ENCODE results near the gene TM2D3.
"Not testable (repeated sequence)": the region's sequence is repeated elsewhere in the genome, so short reads cannot be mapped to it uniquely, and the experiment has no call there.

Gene TM2D3

DNA sequence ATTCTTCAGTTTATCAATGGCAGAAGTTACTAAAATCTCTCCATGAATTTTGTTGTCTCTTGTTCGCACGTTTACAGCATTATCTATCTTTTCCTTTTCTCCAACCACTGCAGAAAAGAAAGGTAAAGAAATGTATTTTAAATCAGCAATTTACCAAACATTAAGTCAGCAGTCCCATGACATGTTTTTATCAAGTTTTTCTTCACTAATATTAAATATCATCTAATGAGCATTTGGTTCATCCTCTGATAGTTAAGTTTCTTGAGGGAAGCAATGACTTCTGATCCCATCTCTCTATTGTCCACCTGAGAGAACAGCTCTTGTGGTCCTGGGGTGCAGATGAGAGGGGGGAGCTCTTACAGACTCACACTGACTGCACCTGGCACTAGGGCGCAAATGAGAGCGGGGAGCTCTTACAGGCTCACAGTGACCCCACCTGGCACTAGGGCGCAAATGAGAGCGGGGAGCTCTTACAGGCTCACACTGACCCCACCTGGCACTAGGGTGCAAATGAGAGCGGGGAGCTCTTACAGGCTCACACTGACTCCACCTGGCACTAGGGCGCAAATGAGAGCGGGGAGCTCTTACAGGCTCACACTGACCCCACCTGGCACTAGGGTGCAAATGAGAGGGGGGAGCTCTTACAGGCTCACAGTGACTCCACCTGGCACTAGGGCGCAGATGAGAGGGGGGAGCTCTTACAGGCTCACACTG is 2.6 kb upstream of the TM2D3 start:
- DNase-seq: peak; percentile 42

DNA sequence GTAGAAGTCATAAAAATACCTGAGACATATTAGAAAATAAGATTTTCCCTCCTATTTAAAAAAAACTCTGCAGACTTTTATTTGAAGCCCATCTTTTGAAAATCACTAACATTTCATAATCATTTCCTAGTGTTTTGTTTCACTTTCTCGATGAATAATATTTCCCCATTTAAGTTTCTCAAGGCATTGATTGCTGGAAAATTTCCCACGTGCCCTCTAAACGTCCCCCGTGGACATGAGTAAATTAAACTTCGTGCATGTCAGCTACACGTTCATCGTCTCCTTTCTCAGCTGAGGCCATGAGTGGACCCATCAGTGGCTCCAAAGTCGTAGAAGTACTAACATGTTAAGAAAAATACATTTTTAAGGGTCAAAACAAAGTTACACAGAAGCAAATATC is 2.0 kb upstream of the TM2D3 start:
- no peak for DNase-seq

- DNase-seq: peak; percentile 72
Observed at GRCh38 chr15:101652786-101653430, 727 bp upstream of the TM2D3 start.

GRCh38 chr15:101651554-101652097 is 555 bp downstream of the TM2D3 start:
- peak; percentile 79 for DNase-seq

DNA sequence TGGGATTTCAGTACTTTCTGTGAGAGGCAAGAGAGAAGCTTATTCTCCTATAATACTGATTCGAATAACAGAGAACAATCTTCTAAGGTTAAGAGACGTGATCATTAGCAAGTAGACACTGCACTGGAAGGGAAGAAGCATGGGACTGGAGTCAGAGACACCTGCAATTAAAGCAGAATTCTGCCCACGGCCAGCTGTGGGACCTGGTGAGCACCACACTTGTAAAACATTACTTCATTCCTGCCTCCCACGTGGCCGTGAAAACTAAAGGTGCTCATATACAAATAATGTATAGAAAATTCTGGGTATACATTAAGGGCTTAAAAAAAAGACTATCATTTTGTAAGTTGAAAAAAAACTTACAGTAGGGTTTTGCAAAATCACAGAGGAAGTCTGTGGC is 2.0 kb downstream of the TM2D3 start:
- peak; percentile 12 for DNase-seq

- no peak for DNase-seq
Observed at GRCh38 chr15:101648356-101648755, 3.8 kb downstream of the TM2D3 start.

DNA sequence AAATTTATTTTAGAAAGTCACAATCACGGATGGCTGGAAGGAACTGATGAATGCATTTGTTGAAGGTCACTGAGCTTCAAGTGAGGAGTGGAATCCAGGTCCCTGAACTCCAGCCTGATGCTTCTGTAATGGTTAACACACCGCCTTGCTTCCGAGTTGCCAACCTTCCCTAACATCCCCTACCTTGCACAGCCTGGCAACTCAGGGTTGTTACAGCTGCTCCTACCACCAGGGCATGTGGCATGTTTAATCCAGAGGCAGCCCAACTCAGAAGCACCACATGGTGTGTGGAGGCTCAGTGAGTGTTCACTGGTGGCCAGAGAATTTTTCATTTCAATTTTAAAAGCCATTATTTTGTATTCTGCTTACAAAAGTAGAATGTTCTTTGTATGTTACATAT is 4.9 kb downstream of the TM2D3 start:
- DNase-seq: no peak

DNA sequence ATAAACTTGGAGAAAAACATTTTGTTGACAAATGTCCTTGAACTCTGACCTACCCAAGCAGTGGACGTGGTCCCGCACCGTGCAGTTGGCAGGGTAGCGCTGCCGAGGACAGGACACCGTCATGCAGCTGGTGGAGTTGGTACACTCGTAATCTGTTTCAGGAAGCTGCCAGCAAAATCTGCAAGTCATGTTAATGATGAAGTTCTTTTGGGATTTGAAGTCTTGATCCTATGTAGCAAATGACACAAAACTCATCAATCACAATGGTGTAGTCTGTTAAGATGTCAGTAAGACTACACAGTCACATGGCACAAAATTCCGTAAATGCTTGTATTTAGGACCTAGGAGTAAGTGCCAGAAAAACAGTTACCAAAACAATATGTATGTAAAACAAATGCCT is 5.5 kb downstream of the TM2D3 start:
- DNase-seq: no peak

- peak; percentile 26 for DNase-seq
Observed at GRCh38 chr15:101642361-101642760, 9.8 kb downstream of the TM2D3 start.

DNA sequence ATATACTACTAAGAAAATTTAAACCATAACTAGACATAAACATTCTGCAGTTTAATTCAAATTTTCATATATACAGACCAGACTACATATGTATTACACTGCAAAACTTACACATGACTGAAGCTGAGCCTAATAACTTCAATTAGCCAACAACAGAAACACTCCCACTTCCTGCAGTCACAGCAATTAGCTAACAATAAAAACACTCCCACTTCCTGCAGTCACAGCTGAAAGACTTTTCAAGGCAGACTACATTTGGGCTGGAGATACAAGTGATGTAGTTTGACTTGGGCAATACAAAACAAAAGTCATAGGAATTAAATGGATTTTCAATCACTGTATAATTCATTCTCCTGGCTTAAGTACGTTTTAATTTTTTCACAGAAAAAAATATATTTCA is 10.3 kb downstream of the TM2D3 start:
- peak; percentile 84 for DNase-seq

- DNase-seq: peak; percentile 72
Observed at GRCh38 chr15:101641129-101641764, 10.9 kb downstream of the TM2D3 start.

DNA sequence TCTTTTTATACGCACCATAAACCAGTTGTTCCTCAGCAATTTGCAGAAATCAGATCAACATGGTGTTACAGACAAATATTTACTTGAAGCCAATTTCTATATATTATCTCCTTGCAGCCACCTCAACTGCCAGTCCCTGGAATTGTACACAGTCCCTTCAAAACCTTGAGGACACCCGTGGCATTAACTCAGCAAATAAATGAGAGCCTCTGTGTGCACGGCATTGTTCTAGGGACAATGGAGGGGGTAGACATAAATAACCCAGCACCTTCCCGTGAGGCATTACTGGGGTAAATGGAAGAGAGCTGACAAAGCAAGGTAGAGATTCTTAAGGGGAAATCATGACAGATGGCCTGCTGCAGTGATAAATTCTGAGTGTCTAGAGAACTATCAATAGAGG is 12.5 kb downstream of the TM2D3 start:
- peak; percentile 63 for DNase-seq

DNA sequence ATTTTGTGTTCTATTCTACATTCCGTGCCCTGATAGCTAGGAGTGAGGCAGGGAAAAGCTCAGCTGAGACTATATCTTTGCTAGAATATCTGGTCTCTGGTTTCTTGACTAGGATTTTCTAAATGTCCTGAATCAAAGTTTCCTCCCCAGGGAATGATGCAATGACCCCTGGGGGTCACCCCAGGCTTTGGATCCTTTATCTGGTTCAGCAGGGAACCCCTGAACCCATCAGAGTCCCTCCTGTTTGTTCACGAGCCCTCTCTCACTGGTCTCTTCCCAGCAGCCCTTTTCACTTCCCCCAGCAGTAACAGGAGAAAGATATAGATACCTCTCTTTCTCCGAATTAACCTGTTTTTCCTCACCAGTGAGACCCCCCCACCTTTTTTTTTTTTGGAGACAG is 14.3 kb downstream of the TM2D3 start:
- DNase-seq: no peak

GRCh38 chr15:101637516-101637915 is 14.7 kb downstream of the TM2D3 start:
- no peak for DNase-seq

- no peak for DNase-seq
Observed at GRCh38 chr15:101637038-101637437, 15.1 kb downstream of the TM2D3 start.

GRCh38 chr15:101635944-101636727 is 16.0 kb downstream of the TM2D3 start:
- no peak for DNase-seq

DNA sequence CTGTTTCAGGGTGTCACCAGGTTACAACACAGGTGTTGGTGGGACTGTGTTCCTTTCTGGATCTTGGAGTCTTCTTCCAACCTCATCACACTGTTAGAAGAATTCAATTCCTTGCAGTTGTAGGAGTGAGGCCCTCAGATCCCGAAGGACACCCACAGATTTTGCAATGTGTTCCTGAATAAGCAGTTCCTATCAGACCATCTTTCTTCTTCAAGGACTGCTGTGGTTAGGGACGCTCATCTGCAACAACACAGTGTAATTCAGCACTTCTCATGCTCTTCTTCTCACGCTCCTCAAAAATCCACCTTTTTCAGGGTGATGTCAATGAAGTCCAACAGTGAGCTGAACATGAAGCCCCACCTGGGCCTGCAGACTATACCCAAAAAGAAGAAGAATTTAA is 18.8 kb downstream of the TM2D3 start:
- DNase-seq: no peak

DNA sequence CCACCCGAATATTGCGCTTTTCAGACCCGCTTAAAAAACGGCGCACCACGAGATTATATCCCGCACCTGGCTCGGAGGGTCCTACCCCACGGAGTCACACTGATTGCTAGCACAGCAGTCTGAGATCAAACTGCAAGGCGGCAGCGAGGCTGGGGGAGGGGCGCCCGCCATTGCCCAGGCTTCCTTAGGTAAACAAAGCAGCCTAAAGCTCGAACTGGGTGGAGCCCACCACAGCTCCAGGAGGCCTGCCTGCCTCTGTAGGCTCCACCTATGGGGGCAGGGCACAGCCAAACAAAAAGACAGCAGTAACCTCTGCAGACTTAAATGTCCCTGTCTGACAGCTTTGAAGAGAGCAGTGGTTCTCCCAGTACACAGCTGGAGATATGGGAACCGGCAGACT is 25.5 kb downstream of the TM2D3 start:
- DNase-seq: not testable (repeated sequence)

- no peak for DNase-seq
Observed at GRCh38 chr15:101625980-101626379, 26.2 kb downstream of the TM2D3 start.

- no peak for DNase-seq
Observed at GRCh38 chr15:101625184-101625583, 27.0 kb downstream of the TM2D3 start.

DNA sequence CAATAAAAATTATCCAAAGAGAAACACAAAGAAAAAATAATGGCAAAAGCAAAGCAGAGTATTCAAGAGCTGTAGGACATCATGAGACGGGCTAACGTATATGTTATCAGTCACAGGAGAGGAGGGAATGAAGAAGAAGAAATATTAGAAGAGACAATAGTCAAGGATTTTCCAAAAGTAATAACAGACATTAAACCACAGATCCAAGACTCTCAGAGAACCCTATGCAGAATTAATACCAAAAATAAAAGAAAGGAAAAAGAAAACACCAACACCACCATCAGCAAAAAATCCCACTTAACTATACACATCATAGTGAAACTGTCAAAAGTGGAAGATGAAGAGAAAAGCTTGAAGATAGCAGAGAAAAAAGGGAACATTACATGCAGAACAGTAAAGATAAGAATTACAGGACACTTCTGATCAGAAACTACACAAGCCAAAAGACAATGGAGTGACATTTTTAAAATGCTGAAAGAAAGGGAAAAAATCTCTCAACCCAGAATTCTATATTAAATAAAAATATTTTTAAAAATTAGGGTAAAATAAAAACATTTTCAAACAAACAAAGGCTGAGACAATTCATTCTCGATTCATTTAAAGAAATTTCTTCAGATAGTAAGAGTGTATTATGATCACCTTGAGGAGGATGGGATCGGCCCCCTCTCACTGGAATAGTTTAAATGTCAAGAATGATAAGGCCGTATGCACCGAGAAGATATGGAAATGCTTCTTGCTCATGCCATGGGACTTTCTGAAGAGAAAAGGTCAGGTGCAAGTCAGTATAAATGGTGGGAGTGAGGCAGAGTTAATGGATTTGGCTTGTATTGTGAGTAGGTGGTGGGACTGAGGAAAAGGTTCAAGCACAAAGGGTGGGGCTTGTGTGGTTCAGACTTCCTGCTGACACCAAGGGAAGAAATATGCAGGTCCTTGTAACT is 28.5 kb downstream of the TM2D3 start:
- DNase-seq: no peak

DNA sequence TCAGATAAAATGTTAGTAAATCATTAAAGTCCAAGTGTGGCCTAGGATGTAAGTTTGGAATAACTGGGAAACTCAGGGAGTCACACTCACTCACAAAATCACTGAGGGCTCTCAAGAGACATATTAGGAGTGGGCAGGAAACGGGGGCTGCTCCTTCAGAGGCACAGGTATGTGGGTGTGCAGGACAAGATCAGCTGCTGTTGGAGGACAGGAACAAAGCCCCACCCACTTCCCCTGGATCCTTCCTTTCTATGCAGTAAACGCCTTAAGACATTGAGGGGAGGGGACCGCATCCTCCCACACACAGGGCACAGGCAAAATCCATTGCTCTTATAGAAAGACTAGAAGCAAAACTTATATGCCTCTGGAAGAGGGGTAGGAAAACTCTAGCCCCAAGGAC is 30.2 kb downstream of the TM2D3 start:
- no peak for DNase-seq
